NCI-H2029 (cell line): ENCODE measurements around the gene KCNE2.
"Not testable (repeated sequence)": the region's sequence is repeated elsewhere in the genome, so short reads cannot be mapped to it uniquely, and the experiment has no call there.

Experiments used
- DNase-seq: peaks from one replicate; lab custom pipeline; 2025; lab: John Stamatoyannopoulos, UW

The KCNE2 gene

GRCh38 chr21:34407294-34407693 is 43.5 kb downstream of the KCNE2 start:
- not testable (repeated sequence) for DNase-seq

- not testable (repeated sequence) for DNase-seq
Measured at GRCh38 chr21:34417448-34418077, 53.8 kb downstream of the KCNE2 start.
